Stimulated activated CD4-positive, alpha-beta T cell treated with anti-CD3 and anti-CD28 coated beads, Interleukin-1b, Interleukin-23, amount 100 ng/mL, for 24 hours (primary cell): Measurements from ENCODE around the gene CYSTM1.

Experiments
- DNase-seq, 4 experiments: peaks; one replicate each; pipeline ENCODE4 v3.0.0-alpha.2; 2020; ENCODE audit warnings: low read depth in 4 of 4, low spot score in 1 of 4

The CYSTM1 gene

GRCh38 chr5:140205216-140205615, 30.2 kb downstream of the CYSTM1 start:
- no peak for DNase-seq

GRCh38 chr5:140205952-140206351, 31.0 kb downstream of the CYSTM1 start:
- DNase-seq, result no peak

GRCh38 chr5:140207250-140207964, 32.4 kb downstream of the CYSTM1 start:
- DNase-seq, result no peak

GRCh38 chr5:140208065-140208464, 33.1 kb downstream of the CYSTM1 start:
- no peak for DNase-seq

- DNase-seq, result no peak
Observed at GRCh38 chr5:140213370-140213983, 38.5 kb downstream of the CYSTM1 start.

GRCh38 chr5:140214831-140215230, 39.8 kb downstream of the CYSTM1 start:
- DNase-seq, result no peak

- DNase-seq, result no peak
Observed at GRCh38 chr5:140215276-140215675, 40.3 kb downstream of the CYSTM1 start.

- no peak for DNase-seq
Observed at GRCh38 chr5:140216478-140217074, 41.6 kb downstream of the CYSTM1 start.

GRCh38 chr5:140217299-140218026, 42.5 kb downstream of the CYSTM1 start:
- DNase-seq, result no peak

GRCh38 chr5:140219068-140219991, 44.3 kb downstream of the CYSTM1 start:
- no peak for DNase-seq

GRCh38 chr5:140220032-140220697, 45.2 kb downstream of the CYSTM1 start:
- no peak for DNase-seq

- no peak for DNase-seq
Observed at GRCh38 chr5:140220698-140221064, 45.7 kb downstream of the CYSTM1 start.

- DNase-seq, result no peak
Observed at GRCh38 chr5:140221697-140222223, 46.8 kb downstream of the CYSTM1 start.

GRCh38 chr5:140222416-140222815, 47.4 kb downstream of the CYSTM1 start:
- DNase-seq, result no peak

- DNase-seq, result no peak
Observed at GRCh38 chr5:140223567-140223966, 48.6 kb downstream of the CYSTM1 start.

GRCh38 chr5:140224658-140225057, 49.7 kb downstream of the CYSTM1 start:
- no peak for DNase-seq

- no peak for DNase-seq
Observed at GRCh38 chr5:140225396-140225795, 50.4 kb downstream of the CYSTM1 start.

GRCh38 chr5:140227046-140227445, 52.1 kb downstream of the CYSTM1 start:
- DNase-seq, result no peak

GRCh38 chr5:140228364-140228837, 53.4 kb downstream of the CYSTM1 start:
- DNase-seq, result no peak

GRCh38 chr5:140230373-140230772, 55.4 kb downstream of the CYSTM1 start:
- no peak for DNase-seq
